K562 (cell line): Measurements from ENCODE around the gene AP1G1. TPM values are rescaled to one million over a fixed set of nuclear protein-coding genes. Genes with fewer than 3 reads are reported as not detected.

Experiments
- E2F6 ChIP-seq, 2 experiments: IDR thresholded peaks; 2 replicates each; pipeline ENCODE4 v1.6.1; 2011; ENCODE audit warnings: borderline replicate concordance in 1 of 2, control low read depth in 1 of 2, low read depth in 1 of 2, low read length in 1 of 2, mild to moderate bottlenecking in 1 of 2, mixed read lengths in 1 of 2, moderate library complexity in 1 of 2; ENCODE audit not compliant: insufficient read depth in 1 of 2, insufficient read length in 1 of 2, poor library complexity in 1 of 2, severe bottlenecking in 1 of 2; ENCODE audit errors: extremely low read depth in 1 of 2
- MAX ChIP-seq: sonication (generic); formaldehyde crosslinking; IDR thresholded peaks from 2 replicates; pipeline ENCODE4 v1.9.0; 2022; ENCODE audit warnings: mild to moderate bottlenecking, missing genetic modification reagents
- NUFIP1 ChIP-seq: fragments of 450-650 bp; IDR thresholded peaks from 2 replicates; pipeline ENCODE4 v1.6.1; 2018; ENCODE audit not compliant: partially characterized antibody
- PCBP1 ChIP-seq: fragments of 200-400 bp; formaldehyde crosslinking; IDR thresholded peaks from 2 replicates; pipeline ENCODE4 v1.6.1; 2018; ENCODE audit warnings: mild to moderate bottlenecking, low read depth, low read length; ENCODE audit not compliant: poor library complexity, severe bottlenecking
- THAP7 ChIP-seq: fragments of 250-450 bp; sonication (Bioruptor Pico); IDR thresholded peaks from 2 replicates; pipeline ENCODE4 v1.5.0; 2021
- THRB ChIP-seq: fragments of 450-650 bp; formaldehyde crosslinking; conservative IDR thresholded peaks from 2 replicates; pipeline ENCODE4 v1.4.0; 2022; ENCODE audit warnings: mild to moderate bottlenecking, missing genetic modification characterization
- ZBTB1 ChIP-seq: sonication (generic); formaldehyde crosslinking; IDR thresholded peaks from 2 replicates; pipeline ENCODE4 v1.8.1; 2023; ENCODE audit warnings: missing genetic modification reagents, low read depth, mild to moderate bottlenecking, borderline replicate concordance
- ZNF121 ChIP-seq: sonication (generic); formaldehyde crosslinking; conservative IDR thresholded peaks from 2 replicates; pipeline ENCODE4 v1.8.0; 2022; ENCODE audit warnings: missing genetic modification reagents
- polyA plus RNA-seq, 8 experiments: library from polyadenylated mRNA; depleted of rRNA in 4 of 8; stranded (reverse) in 5 of 8; unstranded in 3 of 8; fragments of >200 nt; fragmentation: Nextera tagmentation in 2 of 8; fragmentation: Illumina TruSeq in 1 of 8; extraction: Ambion mirVana in 2 of 8; extraction: Trizol in 1 of 8; gene quantifications; 2 replicates each; pipeline versions ENCODE4 v1.2.1 to v1.2.3, GENCODE V29; 2011 to 2014; ENCODE audit warnings: inconsistent platforms in 1 of 8, missing spikeins in 1 of 8
- total RNA-seq, 7 experiments: library from RNA; depleted of rRNA in 6 of 7; stranded (reverse); fragments of >200 nt in 6 of 7; fragmentation: Illumina TruSeq in 2 of 7; extraction: Trizol in 2 of 7; gene quantifications; 2 replicates each; pipeline versions ENCODE4 v1.2.1 to v1.2.3, GENCODE V29; 2011 to 2021; ENCODE audit warnings: low replicate concordance in 1 of 7

AP1G1 gene
- total and polyA plus RNA-seq, 9 of the 15 experiments (the other 6 are each of a cell fraction or from before 2014, with no cell fraction given): 7.0 to 59.2 (median 42.0) TPM

GRCh38 chr16:71852561-71852960 is 43.9 kb upstream of the AP1G1 start (continued):
- no peak for TF ChIP-seq ZNF121 (CRISPR knock-in tag)
- TF ChIP-seq MAX: no peak
- no peak for TF ChIP-seq NUFIP1
- TF ChIP-seq E2F6 (IDR thresholded peaks at IDR 0.05; ENCODE audit: borderline replicate concordance in 1 of 2, extremely low read depth in 1 of 2, insufficient read depth in 1 of 2, insufficient read length in 1 of 2, low read depth in 1 of 2, low read length in 1 of 2, poor library complexity in 1 of 2, severe bottlenecking in 1 of 2): no peak
- TF ChIP-seq THRB (CRISPR knock-in tag): no peak
- TF ChIP-seq ZBTB1 (CRISPR knock-in tag): no peak
- TF ChIP-seq PCBP1: no peak
- TF ChIP-seq THAP7 (CRISPR knock-in tag): no peak
- TF ChIP-seq, all 486 proteins: peak for 0
